Measurements from ENCODE around the gene PASK. TPM values are rescaled to one million over a fixed set of nuclear protein-coding genes. Genes with fewer than 3 reads are reported as not detected.

PASK gene
- total RNA-seq, 6 donors from 2014 or later, result 4.3 to 18.9 (median 13.8) TPM

DNA sequence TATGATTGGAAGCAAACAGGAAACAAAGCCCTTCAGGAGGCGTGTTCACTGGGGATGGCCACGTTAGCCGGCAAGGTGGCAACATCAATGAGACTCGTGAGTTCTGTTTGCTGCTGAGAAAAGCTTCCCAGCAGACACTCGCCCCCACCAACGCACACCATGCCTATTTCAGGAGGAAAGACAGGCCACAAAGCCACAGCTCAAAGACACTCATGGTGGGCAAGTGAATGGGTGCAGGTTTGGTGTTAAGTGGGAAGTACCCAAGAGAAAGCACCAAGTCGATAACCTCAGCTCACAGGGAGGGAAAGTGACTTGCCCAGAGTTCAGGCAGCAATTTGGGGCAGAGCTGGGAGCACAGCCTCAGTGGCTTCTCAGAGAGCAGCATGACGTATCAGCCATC is 36.7 kb downstream of the PASK start:
- ATAC-seq (ENCODE audit: low FRiP score in 2 of 2) (no peak), DNase-seq (no peak)
- no peaks in the 10 kb centered on the region for H3K9me3 ChIP-seq
- H3K27ac ChIP-seq, result no peak overlapping the region
- peaks cover 0 to 7% (median 3%) of the 10 kb centered on the region in 4 donors for H3K4me1 ChIP-seq
- no peak overlapping the region for H3K4me3 ChIP-seq
- H3K36me3 ChIP-seq, result peaks cover 0 to 5% (median 2%) of the 10 kb centered on the region in 4 donors
- TF ChIP-seq, protein P1, sequence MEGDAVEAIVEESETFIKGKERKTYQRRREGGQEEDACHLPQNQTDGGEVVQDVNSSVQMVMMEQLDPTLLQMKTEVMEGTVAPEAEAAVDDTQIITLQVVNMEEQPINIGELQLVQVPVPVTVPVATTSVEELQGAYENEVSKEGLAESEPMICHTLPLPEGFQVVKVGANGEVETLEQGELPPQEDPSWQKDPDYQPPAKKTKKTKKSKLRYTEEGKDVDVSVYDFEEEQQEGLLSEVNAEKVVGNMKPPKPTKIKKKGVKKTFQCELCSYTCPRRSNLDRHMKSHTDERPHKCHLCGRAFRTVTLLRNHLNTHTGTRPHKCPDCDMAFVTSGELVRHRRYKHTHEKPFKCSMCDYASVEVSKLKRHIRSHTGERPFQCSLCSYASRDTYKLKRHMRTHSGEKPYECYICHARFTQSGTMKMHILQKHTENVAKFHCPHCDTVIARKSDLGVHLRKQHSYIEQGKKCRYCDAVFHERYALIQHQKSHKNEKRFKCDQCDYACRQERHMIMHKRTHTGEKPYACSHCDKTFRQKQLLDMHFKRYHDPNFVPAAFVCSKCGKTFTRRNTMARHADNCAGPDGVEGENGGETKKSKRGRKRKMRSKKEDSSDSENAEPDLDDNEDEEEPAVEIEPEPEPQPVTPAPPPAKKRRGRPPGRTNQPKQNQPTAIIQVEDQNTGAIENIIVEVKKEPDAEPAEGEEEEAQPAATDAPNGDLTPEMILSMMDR (IDR thresholded peaks at IDR 0.05), result no peak
- TF ChIP-seq POLR2A (IDR thresholded peaks at IDR 0.05), result no peak
- no peak for TF ChIP-seq EP300 (IDR thresholded peaks at IDR 0.05)
- TF ChIP-seq POLR2AphosphoS5 (IDR thresholded peaks at IDR 0.05), result no peak
- no peaks in the 10 kb centered on the region for H3K27me3 ChIP-seq
- 71 to 79% methylated on average over 7 to 8 of the region's 8 CpGs for WGBS, 2 donors

DNA sequence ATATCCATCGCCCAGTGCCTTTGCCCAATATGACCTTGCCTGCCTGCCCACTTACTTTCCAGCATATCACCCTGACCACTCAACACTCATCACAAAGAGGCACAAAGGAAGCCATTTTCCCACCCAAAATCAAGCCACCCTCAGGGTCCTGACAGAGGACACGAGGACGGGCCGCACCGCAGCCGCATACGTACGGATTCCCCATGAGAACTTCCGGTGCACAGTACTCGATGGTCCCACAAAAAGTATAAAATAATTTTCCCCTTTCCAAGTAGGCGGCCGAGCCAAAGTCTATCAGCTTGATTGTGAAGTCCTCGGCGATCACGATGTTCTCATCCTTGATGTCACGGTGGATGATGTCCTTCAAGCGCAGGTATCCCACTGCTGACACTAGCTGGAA is 37.2 kb downstream of the PASK start:
- Histone ChIP-seq H3K9me3 (no peaks in the 10 kb centered on the region), H3K4me3 (no peak overlapping the region), H3K27ac (no peak overlapping the region), H3K4me1 (peaks cover 0 to 11% (median 3%) of the 10 kb centered on the region in 4 donors), H3K27me3 (no peaks in the 10 kb centered on the region), H3K36me3 (peaks cover 0 to 4% (median 2%) of the 10 kb centered on the region in 4 donors)
- 88 to 98% methylated on average over 17 of the region's 17 CpGs for WGBS, 2 donors
- ATAC-seq (ENCODE audit: low FRiP score in 2 of 2) (no peak), DNase-seq (peak in 1 of 2 donors; percentile 46)
- TF ChIP-seq, protein P1 (IDR thresholded peaks at IDR 0.05), result no peak
- TF ChIP-seq POLR2A (IDR thresholded peaks at IDR 0.05) (no peak), POLR2AphosphoS5 (IDR thresholded peaks at IDR 0.05) (no peak), EP300 (IDR thresholded peaks at IDR 0.05) (no peak)

DNA sequence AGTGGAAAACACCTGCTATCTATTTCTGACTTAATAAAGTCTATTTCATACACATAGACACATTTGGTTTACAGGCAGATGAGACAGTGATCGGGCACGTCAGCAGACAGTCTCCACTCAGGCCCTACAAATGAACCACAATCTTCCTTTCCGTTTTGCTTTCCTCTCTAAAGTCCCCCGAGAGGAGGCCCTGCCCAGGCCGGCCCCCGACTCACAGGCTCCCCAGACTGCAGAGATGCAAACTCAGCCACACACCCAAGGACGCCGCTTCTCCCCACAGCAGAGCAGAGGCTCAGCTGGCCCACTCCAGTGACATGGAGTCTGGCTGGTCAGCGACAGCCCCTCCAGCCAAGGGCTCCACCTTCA is 37.8 kb downstream of the PASK start:
- ATAC-seq (ENCODE audit: low FRiP score in 2 of 2) (no peak), DNase-seq (peak in 1 of 2 donors; percentile 70)
- H3K36me3 ChIP-seq, result peaks cover 0 to 4% (median 0%) of the 10 kb centered on the region in 4 donors
- peaks cover 0 to 11% (median 3%) of the 10 kb centered on the region in 4 donors for H3K4me1 ChIP-seq
- H3K27me3 ChIP-seq, result no peaks in the 10 kb centered on the region
- 84 to 92% methylated on average over 9 of the region's 9 CpGs for whole genome bisulfite sequencing, 2 donors
- no peak overlapping the region for H3K27ac ChIP-seq
- TF ChIP-seq, protein P1 (IDR thresholded peaks at IDR 0.05), result no peak
- no peak for TF ChIP-seq POLR2A (IDR thresholded peaks at IDR 0.05)
- TF ChIP-seq EP300 (IDR thresholded peaks at IDR 0.05), result no peak
- no peak for TF ChIP-seq POLR2AphosphoS5 (IDR thresholded peaks at IDR 0.05)
- H3K9me3 ChIP-seq, result no peaks in the 10 kb centered on the region
- H3K4me3 ChIP-seq, result no peak overlapping the region

DNA sequence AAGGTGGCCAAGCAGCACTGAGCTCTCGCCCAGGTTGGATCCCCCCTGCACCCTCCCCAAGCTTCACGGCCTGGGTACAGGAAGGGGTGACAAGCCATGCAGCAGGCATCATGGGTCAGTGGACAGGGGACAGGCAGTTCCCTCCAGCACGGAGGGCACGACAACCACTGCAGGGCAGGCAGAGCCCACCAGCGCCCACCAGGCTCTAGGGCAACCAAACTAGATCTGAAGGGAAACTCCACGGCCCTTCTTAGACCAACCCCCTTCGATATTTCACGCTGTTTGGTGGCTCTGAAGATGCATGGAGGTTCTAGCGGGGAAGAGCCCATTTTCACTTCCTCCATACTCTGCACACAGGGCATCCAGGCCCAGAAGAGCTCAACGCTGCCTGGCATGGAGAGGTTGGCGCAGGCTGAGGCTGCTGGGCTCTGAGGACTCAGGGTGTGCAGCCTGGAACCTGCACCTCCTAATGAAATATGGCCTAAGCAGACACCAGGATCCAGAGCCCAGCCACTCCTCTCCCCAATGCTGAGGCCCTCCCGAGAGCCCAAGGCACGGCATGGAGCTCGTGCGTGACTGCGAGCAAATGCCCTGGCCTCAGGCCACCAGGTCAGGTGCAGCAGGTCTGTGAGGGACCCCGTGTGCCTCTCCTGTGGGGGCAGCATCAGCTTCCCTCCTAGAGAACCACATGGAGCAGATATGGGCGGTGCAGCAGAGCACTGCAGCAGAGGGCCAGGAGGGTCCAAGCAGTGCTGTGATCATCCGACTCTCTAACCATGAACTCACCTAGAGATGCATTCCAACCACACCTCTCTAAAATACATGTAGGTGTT is 38.4 kb downstream of the PASK start:
- H3K36me3 ChIP-seq, result peaks cover 0 to 4% (median 0%) of the 10 kb centered on the region in 4 donors
- no peak overlapping the region for H3K4me3 ChIP-seq
- DNase-seq (peak in 1 of 2 donors; percentile 51), ATAC-seq (ENCODE audit: low FRiP score in 2 of 2) (peak in 1 of 2 donors; percentile 31)
- no peaks in the 10 kb centered on the region for H3K27me3 ChIP-seq
- H3K4me1 ChIP-seq, result peaks cover 0 to 11% (median 3%) of the 10 kb centered on the region in 4 donors
- WGBS, 2 donors, result 89 to 95% methylated on average over 6 to 19 of the region's 19 CpGs
- TF ChIP-seq EP300 (IDR thresholded peaks at IDR 0.05), result no peak
- TF ChIP-seq POLR2AphosphoS5 (IDR thresholded peaks at IDR 0.05), result no peak
- TF ChIP-seq POLR2A (IDR thresholded peaks at IDR 0.05), result no peak
- TF ChIP-seq, protein P1 (IDR thresholded peaks at IDR 0.05), result no peak
- no peaks in the 10 kb centered on the region for H3K9me3 ChIP-seq
- no peak overlapping the region for H3K27ac ChIP-seq
